Measurements from ENCODE around the gene C2orf42.
"Not testable (repeated sequence)": the region's sequence is repeated elsewhere in the genome, so short reads cannot be mapped to it uniquely, and the experiment has no call there.

Gene C2orf42

DNA sequence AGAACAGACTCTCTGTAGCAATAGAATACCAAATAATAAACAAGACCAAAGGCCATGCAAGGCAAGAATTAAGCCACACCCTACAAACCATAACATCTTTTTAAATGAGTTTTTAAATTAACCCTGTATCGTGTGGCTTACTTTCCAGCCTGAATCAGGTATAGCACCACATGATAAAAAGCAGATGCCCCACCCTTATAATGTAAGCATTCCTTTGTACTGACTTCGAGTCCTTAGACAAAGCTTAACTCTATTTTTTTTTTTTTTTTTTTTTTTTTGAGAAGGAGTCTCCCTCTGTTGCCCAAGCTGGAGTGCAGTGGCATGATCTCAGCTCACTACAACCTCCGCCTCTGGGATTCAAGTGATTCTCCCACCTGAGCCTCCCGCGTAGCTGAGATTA lies 1.7 kb upstream of the C2orf42 start:
- Mint-ChIP-seq H3K36me3 (peaks cover 24% of the 10 kb centered on the region), H3K9me3 (no peaks in the 10 kb centered on the region), H3K4me1 (peaks cover 18% of the 10 kb centered on the region), H3K4me3 (no peak overlapping the region), H3K27ac (no peak overlapping the region)
- ATAC-seq (no peak), DNase-seq (ENCODE audit: low spot score in 2 of 2) (no peak)

DNA sequence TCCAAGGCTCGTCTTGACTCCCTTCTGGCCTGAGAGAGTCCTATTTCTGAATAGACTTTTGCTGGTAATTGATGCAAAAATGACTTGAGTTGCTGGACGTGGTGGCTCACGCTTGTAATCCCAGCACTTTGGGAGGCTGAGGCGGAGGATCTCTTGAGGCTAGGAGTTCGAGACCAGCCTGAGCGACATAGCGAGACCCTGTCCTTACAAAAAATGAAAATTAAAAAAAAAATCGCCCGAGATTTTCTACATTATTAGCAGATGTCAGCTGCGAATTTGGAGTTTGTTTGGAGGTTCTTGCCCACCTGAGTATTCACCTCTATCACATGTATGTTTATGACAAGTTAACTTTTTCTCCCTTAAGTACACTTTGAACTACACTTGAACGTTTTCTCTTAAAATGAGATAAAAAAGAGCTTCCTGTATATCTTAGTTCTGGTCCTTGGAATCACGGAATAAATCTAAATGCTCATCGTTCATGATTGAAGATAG lies 471 bp upstream of the C2orf42 start:
- Mint-ChIP-seq H3K27ac (peak overlapping the region; percentile 99), H3K4me1 (peaks cover 18% of the 10 kb centered on the region), H3K4me3 (peak overlapping the region; percentile 83), H3K36me3 (peaks cover 24% of the 10 kb centered on the region), H3K9me3 (no peaks in the 10 kb centered on the region)
- no peak for ATAC-seq
- no peak for DNase-seq (ENCODE audit: low spot score in 2 of 2)

DNA sequence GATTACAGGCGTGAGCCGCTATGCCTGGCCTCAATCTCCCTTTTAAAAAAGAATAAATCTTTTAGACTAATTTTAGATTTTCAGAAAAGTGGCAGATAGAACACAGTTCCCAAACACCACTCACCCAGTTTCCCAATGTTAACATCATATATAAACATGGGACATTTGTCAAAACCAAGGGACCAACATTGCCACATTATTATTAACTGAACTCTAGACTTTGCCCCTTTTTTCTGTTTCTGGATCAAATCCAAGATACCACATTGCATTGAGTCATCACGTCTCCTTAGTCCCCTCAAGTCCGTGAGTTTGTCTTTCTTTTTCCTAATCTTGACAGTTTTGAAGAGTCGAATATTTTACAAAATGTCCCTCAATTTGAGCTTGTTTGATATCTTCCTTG lies 2.4 kb downstream of the C2orf42 start:
- Mint-ChIP-seq H3K9me3 (no peaks in the 10 kb centered on the region), H3K27ac (peak overlapping the region; percentile 99), H3K4me3 (peak overlapping the region; percentile 83), H3K4me1 (peaks cover 18% of the 10 kb centered on the region), H3K36me3 (peaks cover 24% of the 10 kb centered on the region)
- DNase-seq (ENCODE audit: low spot score in 2 of 2) (no peak), ATAC-seq (no peak)

DNA sequence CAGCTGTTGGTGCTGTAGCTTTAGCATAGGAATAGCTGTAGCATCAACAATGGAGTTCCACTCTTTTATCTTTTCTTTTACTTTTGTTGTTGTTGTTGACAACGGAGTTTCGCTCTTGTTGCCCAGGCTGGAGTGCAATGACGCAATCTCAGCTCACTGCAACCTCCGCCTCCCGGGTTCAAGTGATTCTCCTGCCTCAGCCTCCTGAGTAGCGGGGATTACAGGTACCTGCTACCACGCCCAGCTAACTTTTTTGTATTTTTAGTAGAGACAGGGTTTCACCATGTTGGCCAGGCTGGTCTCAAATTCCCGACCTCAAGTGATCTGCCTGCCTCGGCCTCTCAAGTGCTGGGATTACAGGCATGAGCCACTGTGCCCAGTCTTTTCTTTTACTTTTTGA lies 3.6 kb downstream of the C2orf42 start:
- H3K27ac Mint-ChIP-seq; DNase-seq (ENCODE audit: low spot score in 2 of 2); H3K9me3 Mint-ChIP-seq; H3K4me3 Mint-ChIP-seq; ATAC-seq: not testable (repeated sequence)
- Mint-ChIP-seq H3K4me1 (peaks cover 18% of the 10 kb centered on the region), H3K36me3 (peaks cover 31% of the 10 kb centered on the region)

DNA sequence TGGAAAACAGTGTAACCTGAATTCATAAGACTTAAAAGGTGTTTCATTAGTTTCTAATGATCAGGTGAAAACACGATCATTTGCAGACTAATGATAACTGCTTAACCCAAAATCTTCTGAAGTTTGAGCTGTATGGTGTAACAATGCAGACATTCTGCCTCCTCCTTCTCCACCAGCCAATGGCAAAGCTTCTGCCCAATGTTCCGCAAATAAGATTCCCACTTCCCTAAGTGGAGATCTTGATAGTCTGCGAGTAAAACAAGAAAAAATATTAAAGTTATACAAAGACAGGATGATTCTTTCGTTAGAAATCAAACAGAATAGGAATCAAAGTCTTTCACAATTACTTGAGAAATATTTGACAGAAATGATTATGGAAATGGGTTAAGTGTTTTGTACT lies 8.1 kb downstream of the C2orf42 start:
- Mint-ChIP-seq H3K9me3 (no peaks in the 10 kb centered on the region), H3K27ac (no peak overlapping the region), H3K36me3 (peaks cover 51% of the 10 kb centered on the region), H3K4me1 (no peaks in the 10 kb centered on the region), H3K4me3 (no peak overlapping the region)
- DNase-seq (ENCODE audit: low spot score in 2 of 2) (no peak), ATAC-seq (no peak)

DNA sequence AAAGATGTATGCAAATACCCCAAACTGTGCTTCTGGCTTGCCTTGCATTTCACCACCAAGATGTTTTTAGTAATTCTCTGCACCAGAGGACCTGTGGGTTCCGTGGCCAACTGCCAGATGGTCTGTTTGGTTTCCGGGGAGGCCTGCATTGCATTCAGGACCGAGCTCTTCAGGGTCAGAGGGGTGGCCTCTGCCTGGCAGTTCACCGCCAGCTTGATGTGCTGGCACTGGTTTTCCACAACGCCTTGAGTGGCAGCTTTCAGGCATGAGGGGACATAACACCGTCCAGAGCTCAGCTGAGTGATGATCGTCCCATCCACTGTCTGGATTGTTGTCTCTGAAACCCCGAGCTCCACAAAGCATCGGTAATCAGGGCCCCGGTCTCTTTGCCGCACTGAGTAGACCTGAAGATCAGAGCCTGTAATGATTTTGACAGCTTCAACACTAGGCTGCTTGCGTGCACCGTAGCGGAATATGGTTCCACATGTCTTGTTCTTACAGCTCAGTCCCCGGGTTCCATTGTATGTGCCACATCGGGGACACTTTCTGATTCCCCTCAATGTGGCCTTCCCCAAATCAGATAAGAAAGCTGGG lies 9.4 kb downstream of the C2orf42 start:
- ATAC-seq (no peak), DNase-seq (ENCODE audit: low spot score in 2 of 2) (no peak)
- no peak overlapping the region for H3K27ac Mint-ChIP-seq
- no peak overlapping the region for H3K4me3 Mint-ChIP-seq
- H3K4me1 Mint-ChIP-seq = no peaks in the 10 kb centered on the region
- no peaks in the 10 kb centered on the region for H3K9me3 Mint-ChIP-seq
- peaks cover 63% of the 10 kb centered on the region for H3K36me3 Mint-ChIP-seq

DNA sequence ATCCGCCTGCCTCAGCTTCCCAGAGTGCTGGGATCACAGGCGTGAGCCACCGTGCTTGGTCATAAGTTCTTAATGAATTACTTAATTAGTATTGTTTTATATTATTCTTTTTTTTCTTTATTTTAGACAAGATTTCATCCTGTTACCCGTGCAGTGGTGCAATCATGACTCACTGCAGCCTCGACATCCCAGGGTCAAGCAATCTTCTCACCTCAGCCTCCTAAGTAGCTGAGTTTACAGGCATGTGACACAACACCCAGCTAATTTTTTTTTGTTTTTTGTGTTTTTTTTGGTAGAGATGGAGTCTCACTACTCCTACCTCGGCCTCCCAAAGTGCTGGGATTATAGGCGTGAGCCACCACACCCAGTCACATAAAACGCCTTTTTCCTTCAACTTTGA lies 17.3 kb downstream of the C2orf42 start:
- Mint-ChIP-seq H3K4me1 (no peaks in the 10 kb centered on the region), H3K9me3 (no peaks in the 10 kb centered on the region), H3K36me3 (peaks cover 100% of the 10 kb centered on the region), H3K4me3 (no peak overlapping the region), H3K27ac (no peak overlapping the region)
- ATAC-seq = no peak
- DNase-seq (ENCODE audit: low spot score in 2 of 2) = no peak

DNA sequence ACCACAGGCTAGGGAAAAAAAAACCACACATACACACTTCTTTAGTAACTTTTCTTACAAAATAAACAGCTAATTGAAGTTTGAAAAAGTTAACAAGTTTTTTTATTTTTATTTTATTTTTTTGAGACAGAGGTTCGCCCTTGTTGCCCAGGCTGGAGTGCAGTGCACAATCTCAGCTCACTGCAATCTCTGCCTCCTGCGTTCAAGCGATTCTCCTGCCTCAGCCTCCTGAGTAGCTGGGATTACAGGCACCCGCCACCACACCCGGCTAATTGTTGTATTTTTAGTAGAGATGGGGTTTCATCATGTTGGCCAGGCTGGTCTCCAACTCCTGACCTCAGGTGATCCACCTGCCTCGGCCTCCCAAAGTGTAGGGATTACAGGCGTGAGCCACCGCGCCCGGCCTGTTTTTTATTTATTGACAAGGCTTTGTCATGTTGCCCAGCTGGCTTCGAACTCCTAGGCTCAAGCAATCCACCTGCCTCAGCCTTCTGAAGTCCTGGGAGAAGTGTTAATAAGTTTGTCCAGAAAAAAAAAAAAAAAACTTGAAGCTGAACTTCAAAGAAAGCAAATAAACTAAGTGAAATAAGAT lies 21.1 kb downstream of the C2orf42 start:
- DNase-seq (ENCODE audit: low spot score in 2 of 2); H3K9me3 Mint-ChIP-seq; H3K27ac Mint-ChIP-seq; H3K4me1 Mint-ChIP-seq; ATAC-seq; H3K4me3 Mint-ChIP-seq: not testable (repeated sequence)
- peaks cover 97% of the 10 kb centered on the region for H3K36me3 Mint-ChIP-seq

DNA sequence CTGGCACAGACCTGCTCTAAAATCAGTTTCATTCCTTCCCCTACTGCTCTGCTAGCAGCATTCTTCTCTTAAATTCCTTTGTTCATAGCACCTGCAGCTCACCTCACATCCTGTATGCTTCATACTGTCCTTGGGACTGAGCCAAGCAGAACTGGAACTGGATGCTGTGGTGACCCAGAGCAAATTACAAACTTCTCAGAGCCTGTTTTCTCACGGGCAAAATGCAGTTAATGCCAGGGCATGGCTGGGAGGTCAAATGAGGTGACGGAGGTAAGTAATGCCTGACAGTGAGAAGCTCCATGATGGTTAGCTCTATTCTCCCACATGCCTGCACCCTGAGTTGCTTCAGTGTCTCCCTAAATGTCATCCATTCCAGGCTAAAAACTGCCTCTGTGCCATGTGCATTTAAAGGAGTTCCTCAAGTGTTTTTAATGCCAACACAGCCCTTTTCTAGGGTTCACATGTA lies 29.7 kb downstream of the C2orf42 start:
- Mint-ChIP-seq H3K4me1 (no peaks in the 10 kb centered on the region), H3K36me3 (peaks cover 96% of the 10 kb centered on the region), H3K27ac (peak overlapping the region; percentile 71), H3K9me3 (no peaks in the 10 kb centered on the region), H3K4me3 (no peak overlapping the region)
- no peak for DNase-seq (ENCODE audit: low spot score in 2 of 2)
- no peak for ATAC-seq

DNA sequence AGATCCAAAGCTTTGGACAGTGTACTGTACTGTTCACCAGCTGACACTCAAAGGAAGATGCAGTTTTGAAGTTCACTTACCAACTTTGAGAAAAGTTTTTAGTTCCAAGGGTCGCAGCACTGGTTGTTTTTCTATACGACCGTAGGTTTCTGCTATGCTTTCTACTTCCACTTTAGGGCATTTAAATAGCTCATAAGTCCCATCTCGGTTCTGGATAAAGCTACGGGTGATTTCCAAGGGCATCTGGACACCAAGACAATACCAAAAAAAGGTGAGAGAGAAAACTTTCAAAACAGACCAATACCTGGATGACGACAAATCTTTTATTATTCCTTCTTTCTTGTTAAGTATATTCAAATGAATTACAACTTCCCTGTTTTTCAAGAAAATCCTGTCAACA lies 30.3 kb downstream of the C2orf42 start:
- H3K36me3 Mint-ChIP-seq = peaks cover 96% of the 10 kb centered on the region
- peak overlapping the region; percentile 71 for H3K27ac Mint-ChIP-seq
- H3K9me3 Mint-ChIP-seq = no peaks in the 10 kb centered on the region
- ATAC-seq (no peak), DNase-seq (ENCODE audit: low spot score in 2 of 2) (no peak)
- H3K4me3 Mint-ChIP-seq = no peak overlapping the region
- no peaks in the 10 kb centered on the region for H3K4me1 Mint-ChIP-seq

DNA sequence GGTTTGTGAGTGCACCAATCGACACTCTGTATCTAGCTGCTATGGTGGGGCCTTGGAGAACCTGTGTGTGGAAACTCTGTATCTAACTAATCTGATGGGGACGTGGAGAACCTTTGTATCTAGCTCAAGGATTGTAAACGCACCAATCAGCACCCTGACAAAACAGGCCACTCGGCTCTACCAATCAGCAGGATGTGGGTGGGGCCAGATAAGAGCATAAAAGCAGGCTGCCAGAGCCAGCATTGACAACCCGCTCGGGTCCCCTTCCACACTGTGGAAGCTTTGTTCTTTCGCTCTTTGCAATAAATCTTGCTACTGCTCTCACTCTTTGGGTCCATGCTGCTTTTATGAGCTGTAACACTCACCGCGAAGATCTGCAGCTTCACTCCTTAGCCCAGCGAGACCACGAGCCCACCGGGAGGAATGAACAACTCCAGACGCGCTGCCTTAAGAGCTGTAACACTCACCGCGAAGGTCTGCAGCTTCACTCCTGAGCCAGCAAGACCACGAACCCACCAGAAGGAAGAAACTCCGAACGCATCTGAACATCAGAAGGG lies 41.6 kb downstream of the C2orf42 start:
- Mint-ChIP-seq H3K4me1 (peaks cover 27% of the 10 kb centered on the region), H3K27ac (peak overlapping the region; percentile 34), H3K36me3 (peaks cover 50% of the 10 kb centered on the region)
- not testable (repeated sequence) for DNase-seq (ENCODE audit: low spot score in 2 of 2); ATAC-seq; H3K9me3 Mint-ChIP-seq; H3K4me3 Mint-ChIP-seq

DNA sequence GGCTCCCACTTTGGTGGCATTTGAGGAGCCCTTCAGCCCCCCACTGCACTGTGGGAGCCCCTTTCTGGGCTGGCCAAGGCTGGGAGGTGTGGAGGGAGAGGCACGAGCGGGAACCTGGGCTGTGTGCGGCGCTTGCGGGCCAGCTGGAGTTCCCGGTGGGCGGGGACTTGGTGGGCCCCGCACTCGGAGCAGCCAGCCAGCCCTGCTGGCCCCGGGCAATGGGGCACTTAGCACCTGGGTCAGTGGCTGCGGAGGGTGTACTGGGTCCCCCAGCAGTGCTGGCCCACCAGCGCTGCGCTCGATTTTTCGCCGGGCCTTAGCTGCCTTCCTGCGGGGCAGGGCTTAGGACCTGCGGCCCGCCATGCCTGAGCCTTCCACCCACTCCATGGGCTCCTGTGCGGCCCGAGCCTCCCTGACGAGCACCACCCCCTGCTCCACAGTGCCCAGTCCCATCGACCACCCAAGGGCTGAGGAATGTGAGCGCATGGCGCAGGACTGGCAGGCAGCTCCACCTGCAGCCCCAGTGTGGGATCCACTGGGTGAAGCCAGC lies 42.5 kb downstream of the C2orf42 start:
- ATAC-seq; DNase-seq (ENCODE audit: low spot score in 2 of 2); H3K4me3 Mint-ChIP-seq; H3K27ac Mint-ChIP-seq; H3K9me3 Mint-ChIP-seq: not testable (repeated sequence)
- peaks cover 33% of the 10 kb centered on the region for H3K4me1 Mint-ChIP-seq
- H3K36me3 Mint-ChIP-seq = peaks cover 43% of the 10 kb centered on the region

DNA sequence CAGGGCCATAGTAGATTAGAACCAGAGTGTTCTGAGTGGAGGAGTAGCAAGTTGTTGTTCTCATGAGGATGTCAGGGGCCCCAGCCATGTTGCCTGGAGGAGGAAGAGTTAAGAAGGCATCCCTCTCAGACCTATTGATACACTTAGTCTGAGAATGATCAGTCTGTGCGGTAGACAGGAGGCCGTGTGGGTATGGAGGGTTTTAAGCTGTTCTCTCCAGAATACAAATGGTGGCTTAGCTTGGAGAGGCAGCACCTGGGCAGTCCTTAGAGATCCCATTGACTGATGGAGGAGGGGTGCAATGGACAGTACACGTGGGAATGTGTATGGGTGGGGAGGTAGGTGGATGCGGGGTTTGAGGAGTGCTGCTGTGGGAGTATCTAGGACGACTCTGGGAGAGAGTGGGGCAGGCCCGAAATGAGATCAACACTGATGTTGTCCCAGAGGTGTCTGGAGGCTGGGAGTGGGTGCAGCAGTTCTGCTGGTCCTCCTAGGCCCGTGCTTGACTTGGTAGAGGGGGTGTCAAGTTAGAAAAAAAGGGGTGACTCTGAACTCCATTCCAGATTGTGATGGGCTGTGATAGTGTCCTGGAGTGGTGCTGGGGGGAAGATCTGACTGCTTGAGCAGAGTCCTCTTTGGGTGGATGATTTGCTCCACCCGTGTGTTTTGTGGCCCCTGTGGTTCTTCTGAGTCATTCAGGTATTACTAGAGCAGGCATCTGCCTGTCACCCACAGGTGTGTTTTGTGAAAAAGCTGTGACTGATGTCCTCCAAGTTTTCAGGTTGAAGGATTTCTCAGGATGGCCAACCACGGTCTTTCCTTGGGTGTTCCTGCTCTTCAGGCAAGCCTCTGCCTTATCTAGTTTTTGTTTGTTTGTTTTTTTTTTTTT lies 44.7 kb downstream of the C2orf42 start:
- Mint-ChIP-seq H3K4me3 (no peak overlapping the region), H3K27ac (peak overlapping the region; percentile 81), H3K9me3 (no peaks in the 10 kb centered on the region), H3K36me3 (peaks cover 40% of the 10 kb centered on the region), H3K4me1 (peaks cover 47% of the 10 kb centered on the region)
- ATAC-seq (peak; percentile 17), DNase-seq (ENCODE audit: low spot score in 2 of 2) (no peak)

DNA sequence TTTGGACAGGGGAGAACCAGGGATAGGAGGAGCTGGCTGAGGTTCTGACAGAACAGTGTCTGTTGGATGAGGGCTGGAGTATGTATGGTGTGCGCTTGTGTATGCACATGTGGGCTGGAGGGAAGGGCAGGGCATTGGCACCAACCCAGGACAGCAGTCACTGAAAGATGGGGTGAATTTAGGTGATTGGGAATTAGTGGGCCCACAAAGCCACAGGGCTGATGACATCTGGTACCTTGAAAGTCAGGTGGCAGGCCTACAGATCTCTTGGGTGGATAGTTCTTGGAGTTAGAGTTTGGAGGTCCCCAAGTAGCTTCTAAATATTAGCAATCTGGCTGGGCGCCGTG lies 45.7 kb downstream of the C2orf42 start:
- H3K4me1 Mint-ChIP-seq = peaks cover 56% of the 10 kb centered on the region
- no peak for ATAC-seq

DNA sequence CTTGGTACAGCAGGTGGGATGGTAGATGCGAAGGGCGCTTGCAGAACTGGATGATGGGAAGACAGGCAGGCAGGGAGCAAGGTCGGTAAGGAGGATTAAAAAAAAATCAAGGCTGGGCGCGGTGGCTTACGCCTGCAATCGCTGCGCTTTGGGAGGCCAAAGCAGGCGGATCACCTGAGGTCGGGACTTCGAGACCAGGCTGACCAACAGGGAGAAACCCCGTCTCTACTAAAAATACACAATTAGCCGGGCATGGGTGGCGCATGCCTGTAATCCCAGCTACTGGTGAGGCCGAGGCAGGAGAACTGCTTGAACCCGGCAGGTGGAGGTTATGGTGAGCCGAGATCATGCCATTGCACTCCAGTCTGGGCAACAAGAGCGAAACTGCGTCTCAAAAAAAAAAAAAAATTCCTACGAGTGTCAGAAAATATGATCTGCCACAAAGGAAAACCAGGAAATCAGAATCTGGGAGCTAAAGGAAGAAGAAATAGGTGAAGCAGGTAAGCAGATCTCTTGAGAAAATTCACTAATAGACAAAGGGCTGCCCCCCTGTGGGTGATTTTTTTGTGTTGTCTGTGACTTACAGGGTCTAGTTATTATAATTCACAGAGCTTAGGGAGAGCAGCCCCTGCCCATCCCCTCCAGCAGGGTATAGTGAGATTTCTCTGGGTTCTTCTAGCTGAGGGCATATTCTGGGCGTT lies 46.2 kb downstream of the C2orf42 start:
- DNase-seq (ENCODE audit: low spot score in 2 of 2) = no peak
- H3K9me3 Mint-ChIP-seq = no peaks in the 10 kb centered on the region
- no peak overlapping the region for H3K4me3 Mint-ChIP-seq
- no peak for ATAC-seq
- H3K4me1 Mint-ChIP-seq = peaks cover 61% of the 10 kb centered on the region
- peak overlapping the region; percentile 81 for H3K27ac Mint-ChIP-seq
- H3K36me3 Mint-ChIP-seq = peaks cover 29% of the 10 kb centered on the region

More for the DNA sequence above, 45.7 kb downstream of the C2orf42 start:
- no peak overlapping the region for H3K4me3 Mint-ChIP-seq
- peaks cover 34% of the 10 kb centered on the region for H3K36me3 Mint-ChIP-seq
- peak overlapping the region; percentile 81 for H3K27ac Mint-ChIP-seq
- H3K9me3 Mint-ChIP-seq = no peaks in the 10 kb centered on the region
- no peak for DNase-seq (ENCODE audit: low spot score in 2 of 2)
